ACC112 (cell line): ENCODE results near the gene MSRB1.

ENCODE experiments used
- H2AFZ ChIP-seq: fragments of 200-600 bp; sonication (generic); one replicate; pipeline ENCODE4 v1.6.0; 2017; ENCODE audit warnings: antibody characterized with exemption, low read length; ENCODE audit not compliant: unreplicated experiment
- H3K27ac ChIP-seq: fragments of 200-600 bp; sonication (generic); 2 replicates; pipeline ENCODE4 v1.5.1; 2014; ENCODE audit warnings: low read depth, mild to moderate bottlenecking, antibody characterized with exemption, low read length, moderate library complexity
- H3K27me3 ChIP-seq: fragments of 200-600 bp; sonication (generic); 2 replicates; pipeline ENCODE4 v1.6.1; 2014; ENCODE audit warnings: mild to moderate bottlenecking, antibody characterized with exemption, low read length, moderate library complexity, mixed read lengths; ENCODE audit not compliant: insufficient read depth
- H3K36me3 ChIP-seq: fragments of 200-600 bp; sonication (generic); 2 replicates; pipeline ENCODE4 v1.6.1; 2016; ENCODE audit warnings: mild to moderate bottlenecking, antibody characterized with exemption, low read length, moderate library complexity, mixed read lengths; ENCODE audit not compliant: insufficient read depth
- H3K4me1 ChIP-seq: fragments of 200-600 bp; sonication (generic); one replicate; pipeline ENCODE4 v1.6.1; 2016; ENCODE audit warnings: low read length, mixed read lengths; ENCODE audit not compliant: insufficient read depth, unreplicated experiment, control insufficient read depth
- H3K4me3 ChIP-seq: fragments of 200-600 bp; sonication (generic); 2 replicates; pipeline ENCODE4 v1.5.1; 2014; ENCODE audit warnings: mild to moderate bottlenecking, low read depth, low read length
- H3K79me2 ChIP-seq: fragments of 200-600 bp; sonication (generic); one replicate; pipeline ENCODE4 v1.6.0; 2016; ENCODE audit warnings: low read length; ENCODE audit not compliant: control insufficient read depth, unreplicated experiment, insufficient read depth

The MSRB1 gene

DNA sequence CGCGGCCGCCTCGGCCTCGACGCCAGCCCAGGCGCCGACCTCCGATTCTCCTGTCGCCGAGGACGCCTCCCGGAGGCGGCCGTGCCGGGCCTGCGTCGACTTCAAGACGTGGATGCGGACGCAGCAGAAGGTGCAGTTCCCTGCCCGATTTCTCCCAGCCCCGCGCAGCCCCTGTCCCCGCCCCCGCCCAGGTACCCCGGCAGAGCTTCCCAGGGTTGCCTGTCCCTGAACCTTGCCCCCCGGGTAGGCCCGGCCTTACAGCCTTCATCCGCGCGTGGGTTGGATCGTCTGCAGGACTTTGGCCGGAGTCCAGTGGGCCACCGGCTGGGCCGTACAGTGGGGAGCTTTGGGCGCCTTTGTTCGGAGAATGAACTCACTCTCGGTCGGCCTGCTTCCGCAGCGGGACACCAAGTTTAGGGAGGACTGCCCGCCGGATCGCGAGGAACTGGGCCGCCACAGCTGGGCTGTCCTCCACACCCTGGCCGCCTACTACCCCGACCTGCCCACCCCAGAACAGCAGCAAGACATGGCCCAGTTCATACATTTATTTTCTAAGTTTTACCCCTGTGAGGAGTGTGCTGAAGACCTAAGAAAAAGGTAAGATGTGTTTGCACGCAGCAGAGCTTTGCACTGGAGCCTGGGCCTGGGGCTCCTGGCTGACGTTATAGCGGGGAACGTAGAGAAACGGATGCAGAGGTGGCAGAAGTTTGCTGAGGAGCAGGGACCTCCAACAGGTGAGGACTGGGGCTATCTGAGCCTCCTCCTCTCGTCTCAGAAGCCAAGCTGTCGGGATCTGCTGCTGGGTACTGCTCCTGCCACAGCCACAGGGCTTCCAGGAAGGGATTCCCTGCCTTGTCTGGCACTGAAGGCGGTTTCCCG lies 41.6 kb upstream of the MSRB1 start:
- Histone ChIP-seq H3K79me2 (peaks cover 15% of the 10 kb centered on the region), H3K4me3 (peak overlapping the region; percentile 95), H3K36me3 (peaks cover 6% of the 10 kb centered on the region; the same call in 1 of the 2 replicates), H3K4me1 (peaks cover 11% of the 10 kb centered on the region), H3K27me3 (peaks cover 44% of the 10 kb centered on the region), H3K27ac (peak overlapping the region; percentile 17; the same call in 1 of the 2 replicates), H2AFZ (peak overlapping the region; percentile 62)

DNA sequence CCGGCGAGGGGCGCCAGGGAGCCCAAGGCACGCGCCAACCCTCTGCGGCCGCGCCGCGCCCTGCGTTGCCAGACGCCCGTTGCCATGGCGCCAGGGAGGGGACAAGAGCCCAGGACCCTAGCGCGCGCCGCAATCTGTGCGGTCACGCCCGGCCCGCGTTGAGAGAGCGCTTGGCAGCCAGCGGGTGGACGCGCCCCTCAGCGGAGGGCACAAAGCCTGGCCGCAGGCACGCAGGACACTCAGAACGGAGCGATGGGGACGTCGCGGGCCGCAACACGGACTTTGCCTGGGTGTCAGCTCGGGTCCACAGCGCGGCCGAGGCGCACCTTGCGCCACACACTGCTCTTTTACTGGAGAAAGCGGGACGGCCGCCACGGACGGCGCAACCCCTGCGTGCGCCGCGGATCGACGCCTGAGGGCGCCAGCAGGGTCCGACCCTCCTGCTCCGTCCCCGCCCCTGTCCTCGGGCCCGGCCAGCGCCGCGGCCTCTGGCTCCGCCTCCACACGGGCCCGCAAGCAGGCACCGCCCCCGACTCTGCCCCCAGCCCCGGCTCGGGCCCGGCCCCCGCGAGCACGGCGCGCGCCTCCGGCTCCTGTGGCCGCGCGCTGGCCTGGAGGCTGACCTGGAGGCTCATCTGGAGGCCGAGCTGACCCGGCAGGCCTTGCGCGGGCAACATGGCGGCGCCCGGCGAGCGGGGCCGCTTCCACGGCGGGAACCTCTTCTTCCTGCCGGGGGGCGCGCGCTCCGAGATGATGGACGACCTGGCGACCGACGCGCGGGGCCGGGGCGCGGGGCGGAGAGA lies 40.7 kb upstream of the MSRB1 start, which contains the start of gene GFER:
TSS of gene GFER (plus strand) at position 650 of the 803 bp plus-strand sequence. CDS start at position 676, 26 bp downstream.
- peak within 1 kb of the TSS; percentile 17; the same call in 1 of the 2 replicates for H3K27ac ChIP-seq

DNA sequence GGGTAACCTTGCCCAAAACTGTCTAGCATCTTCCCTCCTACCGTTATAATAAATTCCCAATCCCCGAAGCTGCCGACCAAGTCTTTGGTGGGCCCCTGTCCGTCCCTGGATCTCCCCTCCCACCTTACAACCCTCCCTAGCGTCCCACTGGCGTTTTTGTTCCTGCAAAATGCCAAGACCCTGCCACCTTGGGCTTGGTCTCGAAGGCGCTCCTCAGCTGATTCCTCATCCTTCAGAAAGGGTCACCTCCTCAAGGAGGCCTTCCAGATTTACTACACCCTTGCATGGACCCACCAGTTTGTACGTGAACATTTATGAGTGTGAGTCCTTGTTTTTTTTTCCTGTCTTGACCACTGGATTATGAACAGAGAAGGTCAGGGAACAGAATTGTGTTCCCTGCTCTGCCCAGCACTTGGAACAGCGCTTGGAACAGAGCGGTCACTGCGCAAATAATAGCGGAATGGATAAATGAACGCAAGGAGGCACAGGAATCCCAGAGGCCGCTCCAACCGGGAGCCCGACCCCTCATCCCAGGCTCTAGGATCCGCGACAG lies 40.1 kb upstream of the MSRB1 start:
- Histone ChIP-seq H3K4me3 (peak overlapping the region; percentile 72), H3K79me2 (peaks cover 15% of the 10 kb centered on the region), H2AFZ (no peak overlapping the region), H3K36me3 (peaks cover 10% of the 10 kb centered on the region; the same call in 1 of the 2 replicates), H3K27ac (no peak overlapping the region), H3K27me3 (peaks cover 42% of the 10 kb centered on the region), H3K4me1 (peaks cover 11% of the 10 kb centered on the region)

More for the DNA sequence above, 40.7 kb upstream of the MSRB1 start, which contains the start of gene GFER:
- H3K79me2 ChIP-seq: peaks cover 15% of the 10 kb centered on the region
- peak within 1 kb of the TSS; percentile 62 for H2AFZ ChIP-seq
- peaks cover 6% of the 10 kb centered on the region; the same call in 1 of the 2 replicates for H3K36me3 ChIP-seq
- H3K4me3 ChIP-seq: peak within 1 kb of the TSS; percentile 95
- H3K27me3 ChIP-seq: peaks cover 42% of the 10 kb centered on the region
- peaks cover 11% of the 10 kb centered on the region for H3K4me1 ChIP-seq

DNA sequence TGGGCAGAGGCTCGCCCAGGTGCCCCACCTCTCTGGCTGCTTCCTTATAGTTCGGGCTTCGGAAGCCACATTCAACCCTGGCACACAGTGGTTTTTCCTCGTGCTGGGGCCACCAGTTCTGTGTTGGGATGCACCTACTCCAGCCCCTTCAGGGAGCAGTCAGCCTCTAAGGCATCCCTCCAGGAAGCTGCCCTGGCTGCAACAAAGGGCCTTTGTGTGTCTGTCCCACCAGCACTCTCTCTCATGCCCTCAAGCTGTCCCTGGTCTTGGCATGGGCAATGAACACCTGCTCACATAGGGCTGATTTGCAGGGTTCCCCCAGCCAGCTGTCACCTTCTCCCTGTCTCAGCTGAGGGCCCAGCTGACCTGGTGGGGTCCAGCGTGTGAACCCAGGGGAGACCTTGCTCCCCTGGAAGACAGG lies 39.0 kb upstream of the MSRB1 start:
- H3K79me2 ChIP-seq: peaks cover 15% of the 10 kb centered on the region
- H3K4me1 ChIP-seq: peaks cover 11% of the 10 kb centered on the region
- no peak overlapping the region for H3K4me3 ChIP-seq
- no peak overlapping the region for H2AFZ ChIP-seq
- peaks cover 10% of the 10 kb centered on the region; the same call in 1 of the 2 replicates for H3K36me3 ChIP-seq
- peaks cover 42% of the 10 kb centered on the region for H3K27me3 ChIP-seq
- H3K27ac ChIP-seq: no peak overlapping the region

DNA sequence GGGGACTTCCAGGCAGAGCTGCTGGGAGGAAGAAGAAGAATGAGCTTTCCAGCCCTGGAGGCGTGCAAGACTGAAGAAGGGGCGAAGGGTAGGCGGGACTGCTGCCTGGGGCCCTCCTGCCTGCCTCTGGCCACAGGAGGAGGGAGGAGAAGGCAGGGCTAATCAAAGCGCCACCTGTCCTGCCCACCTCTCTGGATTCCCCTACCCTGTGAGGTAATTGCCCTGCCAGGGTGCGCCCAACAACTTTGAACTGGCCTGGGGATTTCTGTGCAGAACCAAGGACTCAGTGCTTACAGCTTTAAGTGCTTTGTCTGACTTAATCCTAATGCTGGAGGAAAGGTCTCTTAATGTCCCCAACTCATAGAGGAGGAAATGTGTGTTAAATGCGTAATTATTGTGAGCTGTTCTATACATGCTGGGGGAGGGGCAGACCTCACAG lies 38.4 kb upstream of the MSRB1 start, which contains the start of gene NOXO1:
TSS of gene NOXO1 (minus strand) at position 72 of the 439 bp plus-strand sequence. CDS start 290 bp downstream, outside the sequence.
- Histone ChIP-seq H3K79me2 (peaks cover 15% of the 10 kb centered on the region), H2AFZ (no peak within 1 kb of the TSS), H3K36me3 (peaks cover 6% of the 10 kb centered on the region; the same call in 1 of the 2 replicates), H3K4me3 (no peak within 1 kb of the TSS), H3K4me1 (peaks cover 11% of the 10 kb centered on the region), H3K27ac (no peak within 1 kb of the TSS), H3K27me3 (peaks cover 42% of the 10 kb centered on the region)

DNA sequence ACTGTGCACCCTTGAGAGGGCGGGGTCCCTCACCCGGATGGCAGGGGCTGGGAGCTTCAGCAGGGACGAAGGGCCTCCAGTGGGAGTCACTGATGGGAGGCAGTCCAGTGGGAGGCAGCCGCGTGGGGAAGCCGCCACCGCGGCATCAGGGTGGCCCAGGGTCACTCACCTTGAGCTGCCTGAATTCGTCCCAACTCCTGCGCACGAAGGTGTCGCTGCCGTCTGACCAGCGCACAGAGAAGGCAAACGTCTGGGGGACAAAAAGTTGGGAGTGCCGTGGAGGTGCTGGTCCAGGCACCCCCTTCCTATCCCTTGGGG lies 37.7 kb upstream of the MSRB1 start:
- Histone ChIP-seq H3K79me2 (peaks cover 11% of the 10 kb centered on the region), H2AFZ (no peak overlapping the region), H3K36me3 (peaks cover 4% of the 10 kb centered on the region; the same call in 1 of the 2 replicates), H3K27ac (no peak overlapping the region), H3K27me3 (peaks cover 42% of the 10 kb centered on the region), H3K4me1 (peaks cover 11% of the 10 kb centered on the region), H3K4me3 (no peak overlapping the region)

DNA sequence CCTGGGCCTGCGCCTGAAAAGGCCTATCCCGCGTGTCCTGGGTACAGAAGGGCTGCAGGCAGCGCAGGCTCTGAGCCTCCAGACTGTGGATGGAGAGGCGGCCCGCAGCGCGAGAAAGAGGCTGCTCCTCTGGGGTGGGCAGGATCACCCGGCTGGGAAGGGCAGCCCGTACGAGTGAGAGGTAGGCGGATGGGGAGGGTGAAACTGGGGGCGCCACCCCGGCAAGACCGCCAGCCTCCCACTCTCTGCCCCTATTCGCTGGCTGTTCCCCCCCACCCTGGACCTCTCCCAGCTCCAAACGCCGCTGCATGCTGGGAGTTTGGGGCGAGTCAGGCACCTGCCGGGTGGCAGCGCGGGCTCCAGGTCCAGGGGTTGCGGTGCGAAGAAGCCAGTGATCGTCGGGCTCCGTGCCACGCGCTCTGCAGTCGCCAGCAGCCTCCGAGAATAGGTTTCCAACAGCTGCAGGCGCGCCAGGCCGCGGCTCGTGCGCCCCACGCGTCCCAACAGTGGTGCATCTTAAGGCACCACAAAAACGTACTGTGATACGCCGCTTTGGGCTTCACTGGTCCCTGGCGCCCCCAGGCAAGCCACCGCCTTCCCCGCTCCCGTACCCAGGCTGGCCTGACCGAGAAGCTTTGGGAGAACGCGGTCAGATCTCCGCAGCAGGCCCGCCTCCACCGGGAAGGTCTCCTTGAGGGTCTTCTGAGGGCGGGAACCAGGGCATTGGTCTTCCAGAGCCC lies 37.2 kb upstream of the MSRB1 start:
- H3K4me1 ChIP-seq: peaks cover 6% of the 10 kb centered on the region
- H3K36me3 ChIP-seq: peaks cover 4% of the 10 kb centered on the region; the same call in 1 of the 2 replicates
- no peak overlapping the region for H3K27ac ChIP-seq
- H3K4me3 ChIP-seq: no peak overlapping the region
- H3K79me2 ChIP-seq: peaks cover 6% of the 10 kb centered on the region
- peaks cover 42% of the 10 kb centered on the region for H3K27me3 ChIP-seq
- H2AFZ ChIP-seq: no peak overlapping the region

DNA sequence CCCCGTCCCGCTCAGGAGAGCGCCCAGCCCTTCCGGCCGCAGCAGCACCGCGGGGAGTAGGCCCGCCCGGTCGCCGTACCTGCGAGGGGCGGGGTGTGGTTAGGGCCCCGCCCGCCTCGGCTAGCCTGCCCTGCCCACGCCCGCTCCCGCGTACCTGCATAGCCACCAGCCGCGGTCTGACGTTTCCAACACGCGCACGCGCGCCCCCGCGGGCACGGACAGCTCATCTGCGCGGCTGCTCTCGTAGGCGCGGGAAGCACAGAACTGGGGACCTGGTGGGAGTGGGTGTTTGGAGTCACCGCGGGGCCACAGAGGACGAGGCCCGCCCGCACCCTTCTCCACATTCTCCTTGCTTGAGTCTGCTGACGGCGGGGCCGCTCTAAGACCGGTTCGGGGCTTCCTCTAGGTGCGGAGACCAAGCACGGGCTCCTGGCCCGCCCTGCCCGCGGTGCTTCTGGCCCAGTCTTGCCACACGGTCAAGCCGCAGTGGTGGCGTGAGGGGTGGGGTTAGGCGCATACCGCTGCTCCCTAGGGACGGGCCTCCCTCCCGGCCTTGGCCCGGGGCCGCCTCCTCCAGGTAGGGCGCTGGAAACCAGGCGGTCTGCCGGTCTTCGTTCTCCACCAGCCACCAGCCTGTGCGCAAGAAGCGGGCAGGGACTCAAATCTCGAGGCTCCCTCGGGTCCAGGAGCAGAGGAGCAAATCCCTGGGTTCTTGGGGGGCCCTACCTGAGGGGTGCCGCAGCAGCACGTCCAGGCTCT lies 36.5 kb upstream of the MSRB1 start:
- peaks cover 4% of the 10 kb centered on the region; the same call in 1 of the 2 replicates for H3K36me3 ChIP-seq
- no peak overlapping the region for H2AFZ ChIP-seq
- no peaks in the 10 kb centered on the region for H3K79me2 ChIP-seq
- no peak overlapping the region for H3K4me3 ChIP-seq
- peaks cover 42% of the 10 kb centered on the region for H3K27me3 ChIP-seq
- no peak overlapping the region for H3K27ac ChIP-seq
- H3K4me1 ChIP-seq: no peaks in the 10 kb centered on the region

DNA sequence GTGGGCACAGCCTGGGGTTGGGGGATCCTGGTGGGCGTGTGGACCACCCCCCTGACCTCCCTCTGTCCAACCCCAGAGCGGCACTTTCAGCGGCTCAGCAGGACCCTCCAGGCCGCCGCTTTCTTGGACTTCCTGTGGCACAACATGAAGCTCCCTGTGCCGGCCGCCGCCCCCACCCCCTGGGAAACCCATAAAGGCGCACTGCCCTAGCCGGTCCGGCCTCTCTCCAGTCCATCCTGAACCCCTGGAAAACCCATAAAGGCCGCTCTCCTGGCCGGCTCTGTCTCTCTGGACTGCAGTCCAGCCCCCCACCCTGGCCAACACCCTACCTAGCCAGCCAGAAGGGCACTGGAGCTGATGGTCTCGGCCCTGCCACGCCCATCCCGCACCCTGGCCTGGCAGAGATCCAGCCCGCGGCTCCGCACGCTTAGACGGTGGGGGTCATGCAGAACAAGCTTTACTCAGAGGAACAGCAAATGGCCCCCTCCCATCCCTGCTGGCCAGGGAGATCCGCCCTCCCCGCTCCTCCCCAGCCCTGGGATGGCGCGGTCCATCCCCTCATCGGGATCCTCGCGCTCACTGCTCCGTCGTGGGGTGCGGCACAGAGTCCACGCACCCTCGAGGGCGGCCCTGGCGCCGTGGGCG lies 35.6 kb upstream of the MSRB1 start:
- H3K27me3 ChIP-seq: peaks cover 42% of the 10 kb centered on the region

More for the DNA sequence above, 35.6 kb upstream of the MSRB1 start:
- peaks cover 8% of the 10 kb centered on the region for H3K79me2 ChIP-seq
- H3K27ac ChIP-seq: no peak overlapping the region
- H3K4me1 ChIP-seq: no peaks in the 10 kb centered on the region
- no peak overlapping the region for H2AFZ ChIP-seq
- peaks cover 4% of the 10 kb centered on the region; the same call in 1 of the 2 replicates for H3K36me3 ChIP-seq
- no peak overlapping the region for H3K4me3 ChIP-seq
